Measurements from ENCODE around the gene SLC19A1.
"Not testable (repeated sequence)": the region's sequence is repeated elsewhere in the genome, so short reads cannot be mapped to it uniquely, and the experiment has no call there.

The SLC19A1 gene

GRCh38 chr21:45534636-45535331 lies 7.5 kb downstream of the SLC19A1 start:
- Mint-ChIP-seq H3K4me1 (peaks cover 11% of the 10 kb centered on the region), H3K36me3 (ENCODE audit: low read depth) (peaks cover 19% of the 10 kb centered on the region), H3K4me3 (no peak overlapping the region), H3K9me3 (no peaks in the 10 kb centered on the region), H3K27me3 (ENCODE audit: low read depth, poor library complexity) (no peaks in the 10 kb centered on the region), H3K27ac (peak overlapping the region; percentile 42)
- TF ChIP-seq CTCF (IDR thresholded peaks at IDR 0.05), result no peak
- no peak for DNase-seq

GRCh38 chr21:45533846-45534635 lies 8.2 kb downstream of the SLC19A1 start:
- no peaks in the 10 kb centered on the region for H3K9me3 Mint-ChIP-seq
- no peak for DNase-seq
- H3K4me1 Mint-ChIP-seq, result peaks cover 11% of the 10 kb centered on the region
- H3K4me3 Mint-ChIP-seq, result no peak overlapping the region
- no peak overlapping the region for H3K27ac Mint-ChIP-seq
- H3K36me3 Mint-ChIP-seq (ENCODE audit: low read depth), result peaks cover 19% of the 10 kb centered on the region
- no peak for TF ChIP-seq CTCF (IDR thresholded peaks at IDR 0.05)
- H3K27me3 Mint-ChIP-seq (ENCODE audit: low read depth, poor library complexity), result no peaks in the 10 kb centered on the region

- peaks cover 19% of the 10 kb centered on the region for H3K36me3 Mint-ChIP-seq (ENCODE audit: low read depth)
- DNase-seq, result peak; percentile 1
These were observed 8.8 kb downstream of the SLC19A1 start for GRCh38 chr21:45533361-45533845.

GRCh38 chr21:45532826-45533360 lies 9.3 kb downstream of the SLC19A1 start:
- no peak for DNase-seq
- Mint-ChIP-seq H3K27me3 (ENCODE audit: low read depth, poor library complexity) (no peaks in the 10 kb centered on the region), H3K4me1 (peaks cover 11% of the 10 kb centered on the region), H3K9me3 (no peaks in the 10 kb centered on the region), H3K36me3 (ENCODE audit: low read depth) (peaks cover 22% of the 10 kb centered on the region), H3K4me3 (no peak overlapping the region), H3K27ac (peak overlapping the region; percentile 47)
- no peak for TF ChIP-seq CTCF (IDR thresholded peaks at IDR 0.05)

More at GRCh38 chr21:45533361-45533845, 8.8 kb downstream of the SLC19A1 start:
- H3K4me3 Mint-ChIP-seq, result no peak overlapping the region
- H3K27me3 Mint-ChIP-seq (ENCODE audit: low read depth, poor library complexity), result no peaks in the 10 kb centered on the region
- H3K4me1 Mint-ChIP-seq, result peaks cover 11% of the 10 kb centered on the region
- TF ChIP-seq CTCF (IDR thresholded peaks at IDR 0.05), result no peak
- H3K9me3 Mint-ChIP-seq, result no peaks in the 10 kb centered on the region
- no peak overlapping the region for H3K27ac Mint-ChIP-seq

GRCh38 chr21:45531393-45532215 lies 10.6 kb downstream of the SLC19A1 start:
- H3K27ac Mint-ChIP-seq, result no peak overlapping the region
- peaks cover 30% of the 10 kb centered on the region for H3K36me3 Mint-ChIP-seq (ENCODE audit: low read depth)
- no peak overlapping the region for H3K4me3 Mint-ChIP-seq
- peak; percentile 2 for DNase-seq
- no peak for TF ChIP-seq CTCF (IDR thresholded peaks at IDR 0.05)
- peaks cover 11% of the 10 kb centered on the region for H3K4me1 Mint-ChIP-seq
- H3K9me3 Mint-ChIP-seq, result no peaks in the 10 kb centered on the region
- no peaks in the 10 kb centered on the region for H3K27me3 Mint-ChIP-seq (ENCODE audit: low read depth, poor library complexity)

- H3K27me3 Mint-ChIP-seq (ENCODE audit: low read depth, poor library complexity); H3K4me3 Mint-ChIP-seq; DNase-seq; H3K9me3 Mint-ChIP-seq; H3K27ac Mint-ChIP-seq: not testable (repeated sequence)
- peaks cover 11% of the 10 kb centered on the region for H3K4me1 Mint-ChIP-seq
- peaks cover 27% of the 10 kb centered on the region for H3K36me3 Mint-ChIP-seq (ENCODE audit: low read depth)
These were observed 11.2 kb downstream of the SLC19A1 start for GRCh38 chr21:45531114-45531392.

Data from nephron progenitor cell (in vitro differentiated cells).